ENCODE results near the gene CREB3L2.

CREB3L2 gene

DNA sequence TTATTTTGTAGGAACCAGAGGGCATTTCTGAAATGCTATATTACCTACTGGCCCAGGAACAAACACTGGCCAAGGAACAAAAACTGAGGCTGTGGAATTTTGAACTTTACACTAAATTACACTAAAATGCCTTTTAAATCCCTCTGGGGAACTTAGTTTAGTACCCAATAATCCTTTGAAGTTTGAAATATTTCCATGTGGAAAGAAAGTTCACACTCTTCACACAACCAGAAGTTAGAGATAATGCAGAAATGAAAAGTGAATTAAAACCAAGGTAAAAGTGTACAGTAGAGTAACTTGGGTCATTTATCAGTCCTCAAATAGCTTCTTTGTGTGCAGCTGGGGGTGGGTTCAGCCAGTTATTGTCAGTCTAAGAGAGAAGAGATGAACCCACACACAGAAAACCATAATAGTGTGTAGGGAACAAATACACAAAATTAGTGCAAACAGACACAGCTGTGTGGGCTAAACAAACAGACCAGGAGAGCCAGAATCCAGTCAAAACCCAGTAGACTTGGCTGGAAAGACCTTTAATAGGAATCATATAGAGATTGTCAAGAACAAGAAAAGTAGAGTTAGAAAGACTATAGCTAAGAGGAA is 108.6 kb downstream of the CREB3L2 start:
- no peak for DNase-seq

DNA sequence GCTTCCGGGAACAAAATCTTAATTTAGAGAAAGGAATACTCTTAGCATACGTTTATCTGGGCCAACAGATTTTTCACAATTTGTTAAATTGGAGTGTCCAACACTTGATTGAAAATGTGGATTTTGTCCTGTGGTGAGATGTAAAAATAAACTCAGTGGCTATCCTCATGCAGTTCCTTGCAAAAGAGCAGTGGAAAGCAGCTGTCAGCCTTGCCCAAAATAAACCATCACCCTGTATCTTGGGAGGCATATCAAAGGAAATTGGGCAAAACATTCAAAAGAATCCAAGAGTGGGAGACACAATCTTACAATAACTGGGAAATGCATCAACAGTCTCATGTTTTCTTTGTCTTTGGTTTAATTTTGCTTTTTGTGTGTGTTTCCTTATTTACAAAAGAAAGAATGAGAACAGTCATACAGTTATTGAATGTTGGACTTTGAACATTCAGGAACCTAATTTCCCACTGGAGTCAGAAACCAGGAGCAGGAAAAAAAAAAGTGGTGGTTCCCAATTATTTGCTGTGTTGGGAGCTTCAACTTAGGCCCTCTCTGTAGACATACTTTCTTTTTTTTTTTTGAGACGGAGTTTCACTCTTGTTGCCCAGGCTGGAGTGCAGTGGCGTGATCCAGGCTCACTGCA is 110.8 kb downstream of the CREB3L2 start:
- DNase-seq, result no peak

DNA sequence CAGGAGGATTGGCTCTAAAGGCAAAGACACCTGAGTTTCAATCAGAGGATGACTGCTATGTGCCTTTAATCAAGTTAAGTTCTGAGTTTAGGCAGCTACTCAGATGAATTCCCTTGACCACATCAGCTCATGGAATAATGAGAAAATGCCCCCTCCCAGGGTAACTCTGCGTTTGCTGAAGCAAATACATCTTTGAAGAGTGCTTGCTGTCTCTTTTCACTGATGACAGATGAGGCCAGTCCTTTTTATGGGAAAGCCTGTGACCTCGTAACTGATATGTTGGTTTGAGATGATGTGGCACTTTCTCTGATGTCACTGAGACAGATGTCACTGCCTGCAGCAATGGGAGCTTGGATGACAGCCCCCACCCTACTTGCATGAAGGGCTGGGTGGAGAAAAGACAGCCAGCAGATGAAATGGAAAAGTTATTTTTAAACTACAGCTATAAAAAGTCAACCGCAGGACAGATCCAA is 111.4 kb downstream of the CREB3L2 start:
- no peak for DNase-seq

DNA sequence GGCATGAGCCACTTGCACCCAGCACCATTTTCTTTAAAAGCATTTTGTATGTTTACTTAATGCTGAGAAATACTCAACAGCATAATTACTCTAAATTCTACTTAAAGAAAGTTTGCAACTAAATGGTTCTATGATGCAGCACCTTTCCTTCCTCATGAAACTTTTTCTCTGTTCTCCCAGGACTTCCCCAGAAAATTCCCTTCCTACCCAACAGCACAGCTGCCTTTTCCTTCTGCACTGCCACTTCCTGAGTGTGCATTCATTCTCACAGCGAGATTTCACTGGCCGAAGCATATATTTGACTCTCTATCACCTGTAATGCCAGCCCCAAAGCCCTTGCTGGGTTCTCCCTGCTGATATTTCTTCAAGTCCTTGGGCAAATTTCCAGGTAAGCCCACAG is 113.6 kb downstream of the CREB3L2 start:
- no peak for DNase-seq

DNA sequence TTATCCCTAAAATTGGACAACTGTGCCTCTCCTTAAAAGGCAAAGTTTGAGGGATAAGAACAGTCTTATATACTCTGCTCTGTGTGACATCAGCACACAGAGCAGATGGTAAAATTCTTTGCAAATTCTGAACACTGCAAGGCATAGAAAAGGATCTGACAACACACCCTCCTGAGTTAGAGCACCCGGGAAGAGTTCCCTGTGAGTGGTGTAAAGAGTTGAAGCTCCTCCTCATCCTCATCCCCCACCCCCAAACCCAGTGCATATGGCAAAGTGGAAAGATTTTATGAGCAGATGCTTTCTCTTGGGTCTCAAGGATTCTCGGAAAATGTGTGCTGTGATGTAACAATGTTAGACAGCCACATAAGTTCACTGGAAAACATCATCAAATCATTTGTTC is 115.1 kb downstream of the CREB3L2 start:
- no peak for DNase-seq

DNA sequence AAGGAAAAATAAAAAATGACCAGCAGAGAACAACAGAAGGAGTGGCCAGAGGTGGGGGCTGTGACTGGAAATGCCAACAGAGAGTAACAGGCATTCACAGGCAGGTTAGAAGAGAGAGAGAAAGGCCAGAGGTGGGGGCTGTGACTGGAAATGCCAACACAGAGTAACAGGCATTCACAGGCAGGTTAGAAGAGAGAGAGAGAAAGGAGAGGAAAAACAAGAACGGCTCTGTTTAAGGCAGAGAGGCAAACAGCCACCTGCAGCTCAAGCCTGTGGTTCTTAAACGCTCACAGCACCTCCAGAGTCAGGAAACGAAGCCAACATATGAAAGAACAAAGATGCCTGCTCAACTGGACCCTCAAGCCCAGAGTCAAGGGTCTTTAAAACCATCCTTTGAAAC is 115.6 kb downstream of the CREB3L2 start:
- no peak for DNase-seq

DNA sequence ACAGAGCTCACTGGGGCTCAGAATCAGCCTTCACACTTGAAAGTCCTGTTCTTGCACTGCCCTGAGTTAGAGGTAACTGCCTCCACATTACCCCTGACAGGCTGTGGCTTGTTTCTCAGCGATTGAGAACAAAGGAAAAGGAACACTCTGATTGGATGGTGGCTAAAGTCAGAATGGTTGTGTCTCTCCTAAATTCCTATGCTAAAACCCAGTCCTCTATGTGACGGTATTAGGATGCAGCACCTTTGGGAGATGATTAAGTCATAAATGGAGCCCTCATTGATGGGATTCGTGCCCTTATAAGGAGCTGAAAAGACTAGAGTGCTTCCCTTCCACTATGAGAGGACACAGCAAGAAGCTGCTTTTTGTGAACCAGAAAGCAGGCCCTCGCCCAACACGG is 116.2 kb downstream of the CREB3L2 start:
- no peak for DNase-seq

DNA sequence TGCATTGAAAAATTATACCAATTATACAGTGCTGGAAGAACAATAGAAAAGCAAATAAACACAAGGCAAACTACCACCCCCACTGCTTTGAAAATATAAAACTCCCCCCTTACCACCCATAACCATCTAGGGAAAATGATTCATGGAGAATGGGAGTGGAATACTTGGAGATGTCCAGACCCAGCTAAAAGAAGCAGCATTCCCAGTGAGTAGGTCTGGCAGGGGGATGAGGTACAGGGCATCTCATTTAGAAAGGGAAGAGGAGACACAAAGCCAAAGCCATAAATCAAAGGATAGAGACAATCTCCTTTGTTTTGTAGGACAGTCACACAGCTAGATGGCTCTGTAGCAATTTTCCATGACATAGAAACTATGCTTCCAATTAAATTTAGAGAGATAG is 119.1 kb downstream of the CREB3L2 start:
- no peak for DNase-seq

DNA sequence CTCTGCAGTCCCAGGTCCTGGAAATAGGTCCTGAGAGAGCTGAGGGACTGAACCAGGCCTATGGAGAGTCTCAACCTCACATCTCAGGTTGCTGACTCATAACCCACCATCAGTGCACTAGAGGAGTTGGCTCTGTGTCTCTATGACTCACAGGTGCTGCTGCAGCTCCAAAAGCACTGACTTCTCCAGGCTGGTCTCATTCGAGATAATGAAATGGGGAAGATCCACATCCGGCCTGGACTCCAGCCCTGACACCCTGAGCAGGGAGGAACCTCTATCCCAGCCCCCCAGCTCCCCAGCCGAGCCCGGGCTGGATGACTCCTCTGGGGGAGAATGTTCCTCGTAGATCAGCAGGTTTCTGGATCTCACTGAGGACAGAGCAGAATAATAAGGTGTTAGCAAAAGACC is 119.6 kb downstream of the CREB3L2 start:
- no peak for DNase-seq

DNA sequence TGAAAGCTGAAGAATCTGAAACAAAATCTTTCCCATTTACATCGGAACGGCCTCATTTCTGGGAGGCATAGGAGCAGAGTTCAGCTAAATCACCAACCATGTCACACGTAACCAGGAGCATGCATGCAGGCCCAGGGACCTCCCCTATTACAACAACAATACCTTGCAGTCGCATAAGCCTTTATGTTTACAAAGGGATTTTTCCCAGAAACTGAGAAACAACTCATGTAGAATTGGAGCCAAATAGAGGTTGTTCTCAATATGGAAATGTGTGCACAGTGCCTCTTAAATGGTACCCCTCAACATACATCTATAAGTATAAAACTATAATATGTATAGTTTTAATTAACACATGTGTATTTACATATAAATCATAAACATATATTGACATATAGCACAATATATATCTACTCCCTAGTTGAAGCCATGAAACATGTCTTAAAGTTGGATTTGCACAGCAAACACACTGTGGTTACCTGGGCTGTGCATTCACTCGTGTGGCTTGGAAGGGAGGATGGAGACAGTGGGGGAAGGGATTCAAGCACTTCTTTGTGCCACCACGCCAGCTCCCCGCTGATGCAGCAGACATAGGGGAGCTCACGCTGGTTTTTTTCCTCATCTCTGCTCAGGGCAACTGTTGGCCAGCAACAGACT is 120.2 kb downstream of the CREB3L2 start:
- DNase-seq, result no peak

DNA sequence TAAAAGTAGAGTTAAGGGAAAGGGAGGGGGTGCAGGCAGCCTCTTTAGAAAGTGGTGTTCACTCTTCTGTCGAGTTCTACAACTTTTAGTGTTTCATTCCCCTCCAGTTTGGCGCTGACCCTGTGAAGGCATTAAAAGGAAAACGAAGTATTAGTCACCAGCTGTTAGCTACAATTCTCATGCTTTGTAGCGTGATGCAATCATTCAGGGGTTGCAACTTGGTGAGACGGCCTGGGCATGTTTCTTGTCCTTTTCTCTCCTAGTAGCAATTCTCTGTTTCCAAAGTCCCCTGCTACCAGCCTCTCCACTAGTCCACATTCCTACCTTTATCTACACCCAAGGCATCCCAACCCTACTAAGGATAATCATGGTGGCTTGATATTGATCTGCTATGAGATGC is 121.5 kb downstream of the CREB3L2 start:
- DNase-seq, result no peak

DNA sequence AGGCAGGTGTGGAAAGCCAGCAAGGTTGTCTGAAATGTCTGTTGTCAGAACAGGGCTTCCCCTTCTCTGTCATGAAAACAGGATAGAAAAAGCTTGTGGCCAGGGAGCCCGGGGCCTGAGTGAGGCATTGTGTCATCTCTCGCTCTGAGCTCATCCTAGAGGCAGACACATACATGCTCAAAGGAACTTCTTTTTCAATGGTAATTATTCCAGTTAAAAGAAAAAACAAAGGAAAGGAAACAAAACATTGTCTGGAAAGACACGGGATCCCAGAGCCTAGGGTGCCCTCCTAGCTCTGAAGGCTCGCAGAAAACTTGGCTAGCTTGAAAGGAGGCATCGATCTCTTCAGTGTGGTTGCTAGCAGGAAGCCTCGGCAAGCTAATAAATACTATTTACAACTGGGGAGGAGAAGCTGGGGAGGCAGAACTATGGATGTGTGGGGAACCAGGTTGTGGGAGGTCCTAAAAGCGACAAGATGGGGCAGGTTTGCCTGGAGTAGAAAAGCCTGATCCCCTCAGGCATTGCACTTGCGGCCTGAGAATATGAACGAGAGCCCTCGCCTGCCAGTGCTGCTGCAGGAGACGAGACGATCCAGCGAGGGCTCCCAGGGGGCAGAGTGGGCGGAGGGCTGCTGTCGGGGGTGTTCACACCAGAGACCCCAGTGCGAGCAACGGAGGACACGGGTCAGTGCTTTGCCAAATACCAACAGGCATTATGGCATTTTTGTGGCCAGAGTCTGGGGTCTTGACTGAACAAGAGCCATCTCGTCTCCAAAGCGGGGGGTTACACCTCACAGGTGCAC is 122.3 kb downstream of the CREB3L2 start:
- no peak for DNase-seq

DNA sequence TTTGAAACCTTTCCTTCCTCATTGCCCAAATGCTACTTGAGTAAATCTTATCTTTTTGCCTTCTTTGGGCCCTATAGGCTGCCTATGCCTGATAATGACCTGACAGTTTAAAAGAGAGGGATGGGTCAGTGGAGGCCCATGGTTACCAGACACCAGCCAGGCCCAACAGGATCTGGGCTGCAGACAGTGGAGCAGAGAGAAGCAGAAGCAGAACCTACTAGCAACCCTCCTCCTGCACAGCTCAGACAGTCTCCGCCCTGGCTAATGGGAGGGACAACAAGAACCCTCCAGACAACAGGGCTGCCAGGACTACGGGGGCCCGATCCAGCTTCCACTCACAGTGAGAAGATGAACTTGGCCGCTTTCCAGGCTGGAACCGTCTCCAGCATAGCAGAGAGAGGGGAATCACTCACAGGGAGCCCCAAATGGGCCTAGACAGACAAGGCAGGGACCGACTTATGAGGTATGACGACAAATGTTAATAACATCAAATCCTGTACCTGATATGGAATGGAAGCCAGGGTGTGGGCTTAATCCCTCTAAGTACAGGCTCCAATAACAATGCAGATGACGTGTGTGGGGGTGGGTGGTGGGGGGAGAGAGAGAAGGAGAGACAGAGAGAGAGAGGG is 123.4 kb downstream of the CREB3L2 start:
- no peak for DNase-seq

DNA sequence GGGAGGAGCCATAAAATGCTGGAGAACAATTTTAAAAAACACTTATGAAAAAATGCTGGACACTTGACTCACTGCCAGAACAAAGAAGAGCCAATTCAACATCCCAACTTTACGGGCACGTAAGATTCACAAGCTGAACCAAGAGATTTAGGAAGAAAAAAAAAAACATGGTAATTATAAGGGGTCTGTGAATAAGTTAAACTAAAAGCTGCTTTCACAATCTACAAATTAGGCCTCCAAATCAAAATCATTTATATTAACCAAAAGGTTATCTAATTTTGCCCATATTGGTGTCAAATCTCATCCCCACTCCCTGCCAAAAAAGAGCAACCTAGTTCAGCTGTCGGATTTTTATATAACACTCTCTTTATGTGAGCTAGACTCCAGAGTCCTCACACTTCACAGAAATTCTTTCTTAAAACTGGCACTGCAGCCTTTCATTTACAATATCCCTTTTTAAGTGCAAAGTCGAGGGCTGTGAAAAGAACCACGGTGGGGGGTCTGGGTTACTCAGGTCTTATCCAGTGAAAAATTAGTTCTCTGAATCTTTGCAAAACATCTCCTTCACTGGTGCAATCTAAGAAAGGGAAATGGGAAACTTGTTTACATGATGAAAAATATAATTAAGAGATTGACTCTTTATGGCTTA is 124.7 kb downstream of the CREB3L2 start:
- DNase-seq, result no peak

DNA sequence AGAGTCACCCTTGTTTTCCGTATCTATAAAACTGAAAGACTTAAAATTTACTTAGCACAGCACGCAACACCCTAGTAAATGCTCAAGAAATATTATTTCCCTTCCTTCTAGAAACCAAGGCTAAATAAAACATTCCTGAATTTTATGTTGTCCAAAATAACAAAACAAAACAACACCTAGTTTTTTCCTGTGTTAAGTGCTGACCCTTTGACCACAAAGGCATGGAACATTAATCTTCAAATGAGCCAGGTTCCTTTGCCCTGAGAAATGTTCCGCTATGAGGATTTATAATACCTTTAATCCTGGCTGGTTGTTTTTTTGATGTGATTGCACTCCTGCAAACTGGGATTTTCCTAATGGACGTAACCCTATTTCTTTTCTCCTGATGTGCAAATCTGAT is 126.1 kb downstream of the CREB3L2 start:
- no peak for DNase-seq

DNA sequence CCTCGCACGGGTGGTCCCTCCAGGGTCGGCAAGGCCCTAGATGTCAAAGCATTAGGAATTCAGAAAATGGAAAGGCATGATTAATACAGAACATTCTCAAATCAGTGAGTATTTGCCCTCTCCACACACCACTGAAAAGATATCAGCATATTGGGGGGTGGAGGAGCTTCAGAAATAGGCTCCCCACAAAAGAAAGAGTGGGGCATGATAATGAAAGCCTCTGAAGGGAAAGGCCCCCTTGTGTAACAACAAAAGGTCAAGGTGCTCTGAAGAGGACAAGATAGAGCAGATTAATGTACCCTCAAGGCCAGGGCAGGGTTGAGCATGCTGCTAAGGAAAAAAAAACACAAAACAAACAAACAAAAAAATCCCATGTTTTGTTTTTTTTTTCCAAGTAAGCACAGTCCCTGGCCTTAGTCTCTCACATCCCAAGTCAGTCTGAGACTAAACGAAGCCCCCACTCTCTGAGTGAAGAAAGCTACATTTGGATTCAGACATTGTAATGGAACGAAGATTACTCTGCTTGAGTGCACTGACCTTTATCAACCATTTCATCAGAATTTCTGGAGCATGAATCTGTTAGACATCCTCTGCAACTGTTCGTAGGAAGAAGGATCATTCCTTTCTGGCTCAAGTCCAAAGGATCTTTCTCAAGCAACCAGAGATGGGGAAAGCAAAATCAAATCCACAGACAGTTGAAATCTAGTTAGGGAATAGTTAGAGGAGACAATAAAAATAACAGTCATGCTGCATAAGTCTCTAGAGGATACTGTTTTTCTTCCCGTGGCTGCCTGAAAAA is 127.7 kb downstream of the CREB3L2 start:
- no peak for DNase-seq

DNA sequence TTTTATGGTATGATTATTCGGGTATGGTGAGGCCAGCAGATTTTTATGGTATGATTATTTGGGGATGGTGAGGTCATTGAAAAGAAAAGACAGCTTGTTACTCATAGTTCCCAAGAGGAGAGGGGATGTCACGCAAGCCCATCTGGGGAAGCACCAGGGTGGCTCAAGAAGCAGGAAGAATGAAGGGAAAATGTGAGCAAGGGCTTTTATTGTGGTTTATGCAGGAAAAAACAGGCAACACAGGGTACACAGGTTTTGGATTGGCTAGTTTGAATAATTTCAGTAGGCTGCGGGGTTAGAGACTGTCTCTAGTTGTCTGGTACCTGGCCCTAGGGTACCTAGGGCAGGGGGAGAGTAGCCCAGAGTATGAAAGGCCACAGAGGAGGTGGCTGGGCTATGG is 128.4 kb downstream of the CREB3L2 start:
- no peak for DNase-seq

DNA sequence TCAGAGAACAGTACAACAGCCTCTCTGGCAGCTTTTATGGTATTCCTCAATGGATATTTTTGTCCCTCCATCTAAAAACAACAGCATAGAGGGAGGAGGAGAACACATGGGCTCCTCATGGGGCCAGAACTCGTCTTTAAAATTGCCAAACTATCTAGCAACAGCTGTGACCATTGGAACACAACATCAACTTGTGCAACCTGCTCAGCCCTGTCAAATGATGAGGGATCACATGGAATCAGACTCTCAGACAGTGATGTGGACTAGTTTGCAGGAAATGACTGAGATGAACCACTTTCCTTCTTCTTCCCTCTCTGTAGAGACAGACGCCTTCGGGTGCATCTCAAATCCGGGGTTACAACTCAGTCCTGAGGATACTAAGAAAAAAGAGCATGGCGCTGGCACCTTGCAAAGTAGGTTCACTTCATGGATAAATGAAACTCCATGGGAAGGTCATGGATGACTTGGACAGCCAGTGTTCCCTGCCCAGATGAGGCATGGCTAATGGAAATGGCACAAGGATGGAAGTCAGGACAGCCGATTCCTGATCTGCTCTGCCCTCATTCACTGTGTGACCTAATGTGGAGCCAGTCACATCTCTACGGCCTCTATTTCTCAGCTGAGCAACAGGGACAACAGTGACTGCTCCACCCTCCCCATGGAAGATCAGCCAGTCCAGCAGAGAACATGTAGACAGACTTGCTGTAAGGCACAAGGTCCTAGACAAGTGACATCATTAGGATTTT is 130.5 kb downstream of the CREB3L2 start:
- no peak for DNase-seq

DNA sequence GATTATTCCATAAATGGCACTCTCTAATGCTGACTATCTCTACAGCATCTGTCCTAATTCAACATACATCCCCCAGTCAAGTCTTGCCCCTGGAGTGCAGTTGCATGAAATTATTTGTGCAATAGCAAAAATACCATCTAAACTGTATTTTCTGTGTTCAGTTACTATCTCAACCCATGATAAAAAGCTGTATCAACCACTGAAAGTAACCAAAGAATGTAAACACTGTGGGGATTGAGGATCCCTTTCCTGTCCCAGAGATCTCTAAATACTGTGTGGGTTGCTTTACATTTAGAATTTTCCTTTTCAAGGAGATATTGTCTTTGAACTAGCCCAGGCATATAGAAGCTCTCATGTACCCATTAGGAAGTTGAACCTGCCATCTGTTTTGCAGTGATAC is 131.2 kb downstream of the CREB3L2 start:
- no peak for DNase-seq

DNA sequence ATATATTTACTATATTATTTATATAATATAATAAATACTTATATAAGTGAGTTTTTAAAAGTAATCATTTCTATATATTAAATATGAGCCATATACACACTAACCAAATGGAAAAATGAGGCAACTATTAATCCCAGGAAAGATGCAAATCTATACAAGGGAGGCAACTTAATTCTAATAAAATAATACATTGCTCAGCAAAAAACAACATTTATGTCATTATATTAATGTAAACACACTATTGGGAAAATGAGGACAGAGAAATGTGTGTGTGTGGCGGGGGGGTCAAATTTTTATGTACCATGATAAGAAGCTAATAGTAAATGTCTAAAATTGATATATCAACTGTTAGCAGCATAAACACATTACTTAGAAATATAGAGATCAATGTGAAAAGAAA is 131.8 kb downstream of the CREB3L2 start:
- DNase-seq, result no peak

DNA sequence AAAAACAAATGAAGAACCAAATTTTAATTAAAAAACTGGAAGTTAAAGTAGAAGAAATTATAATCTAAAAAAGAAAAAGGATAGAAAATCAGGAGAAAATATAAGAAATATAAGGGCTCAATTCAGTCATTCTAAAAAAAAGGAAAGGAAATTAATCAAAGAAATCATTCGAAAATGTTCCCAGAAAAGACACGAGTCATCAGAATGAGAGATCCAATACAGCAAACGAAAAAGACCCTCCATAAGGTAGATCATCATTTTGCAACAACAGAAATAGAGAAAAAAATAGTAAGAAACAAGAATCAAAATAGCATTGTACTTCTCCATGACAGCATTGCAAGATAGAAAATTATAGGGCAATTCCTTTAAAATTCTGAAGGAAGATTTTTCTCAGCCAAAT is 132.6 kb downstream of the CREB3L2 start:
- DNase-seq, result no peak

Measured in cerebellar nuclear complex (tissue), 1 donor.